ENCODE data around the gene TRABD2B.

- TF ChIP-seq XRCC5 (optimal IDR thresholded peaks at IDR 0.05; ENCODE audit: low read length) (no peak), HDAC2 (CRISPR knock-in tag; IDR thresholded peaks at IDR 0.05) (no peak), CTCF (CRISPR knock-in tag; IDR thresholded peaks at IDR 0.05) (no peak), ELF1 (CRISPR knock-in tag; IDR thresholded peaks at IDR 0.05) (no peak), ZBTB1 (CRISPR knock-in tag; IDR thresholded peaks at IDR 0.05; ENCODE audit: borderline replicate concordance) (no peak), ARHGAP35 (CRISPR knock-in tag; IDR thresholded peaks at IDR 0.05; ENCODE audit: borderline replicate concordance) (no peak)
Observed at GRCh38 chr1:47761974-47762373, 235.2 kb downstream of the TRABD2B start.
